NCI-H128 (cell line): ENCODE measurements around the gene ACKR2.

Experiments used
- DNase-seq: peaks from one replicate; lab custom pipeline; 2025; ENCODE audit not compliant: unreplicated experiment; lab: John Stamatoyannopoulos, UW

ACKR2 gene, protein sequence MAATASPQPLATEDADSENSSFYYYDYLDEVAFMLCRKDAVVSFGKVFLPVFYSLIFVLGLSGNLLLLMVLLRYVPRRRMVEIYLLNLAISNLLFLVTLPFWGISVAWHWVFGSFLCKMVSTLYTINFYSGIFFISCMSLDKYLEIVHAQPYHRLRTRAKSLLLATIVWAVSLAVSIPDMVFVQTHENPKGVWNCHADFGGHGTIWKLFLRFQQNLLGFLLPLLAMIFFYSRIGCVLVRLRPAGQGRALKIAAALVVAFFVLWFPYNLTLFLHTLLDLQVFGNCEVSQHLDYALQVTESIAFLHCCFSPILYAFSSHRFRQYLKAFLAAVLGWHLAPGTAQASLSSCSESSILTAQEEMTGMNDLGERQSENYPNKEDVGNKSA

DNA sequence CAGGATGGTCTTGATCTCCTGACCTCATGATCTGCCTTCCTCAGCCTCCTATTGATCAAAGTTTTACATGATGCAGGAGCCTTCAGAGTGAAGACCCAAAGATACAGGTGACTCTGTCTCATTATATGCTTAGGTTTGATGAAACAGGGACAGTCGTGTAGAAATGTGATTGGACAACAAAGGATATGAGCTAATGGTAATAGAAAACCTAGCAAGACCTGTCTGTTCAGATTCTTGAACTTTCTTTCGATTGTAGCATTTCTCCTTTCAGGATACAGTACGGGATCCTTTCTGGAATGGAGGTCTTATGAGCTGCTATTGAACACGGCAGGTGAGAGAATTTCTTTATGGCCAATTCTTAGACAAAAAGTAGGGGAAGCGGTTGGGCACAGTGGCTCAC lies at the start of gene ACKR2:
Gene ACKR2, plus strand, starts transcription at position 244 of the 400 bp plus-strand sequence. CDS start 55,058 bp downstream, outside the sequence.
- DNase-seq, result no peak

DNA sequence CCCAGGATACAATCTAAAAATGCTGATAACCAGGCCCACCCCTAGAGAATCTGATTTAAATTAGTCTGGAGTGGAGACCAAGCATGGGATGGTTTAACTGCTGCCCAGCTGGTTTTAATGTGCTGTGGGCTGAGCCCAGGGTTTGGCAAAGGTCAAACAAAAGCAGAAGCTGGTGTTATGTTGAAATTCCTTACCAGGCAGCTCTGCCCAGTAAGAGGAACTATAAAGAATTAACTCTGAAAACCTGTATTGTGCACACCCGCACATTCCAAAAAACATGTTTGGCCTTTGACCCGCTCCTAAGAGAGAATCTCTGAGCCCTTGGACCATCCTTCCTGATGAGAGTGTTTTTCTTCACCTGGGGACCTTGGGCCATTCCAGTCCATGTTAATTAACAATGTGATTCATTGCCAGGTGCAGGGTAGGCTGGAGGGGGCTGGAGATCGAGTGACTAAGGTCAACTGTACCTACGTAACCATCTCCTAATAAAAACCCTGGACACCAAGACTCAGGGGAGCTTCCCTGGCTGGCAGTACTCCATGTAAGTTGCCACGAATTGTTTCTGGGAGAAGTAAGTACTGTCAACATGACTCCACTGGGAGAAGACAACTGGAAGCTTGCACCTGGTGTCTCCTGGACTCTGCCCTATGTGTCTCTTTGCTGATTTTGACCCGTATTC lies 47.1 kb upstream of the ACKR2 start:
- DNase-seq, result no peak

DNA sequence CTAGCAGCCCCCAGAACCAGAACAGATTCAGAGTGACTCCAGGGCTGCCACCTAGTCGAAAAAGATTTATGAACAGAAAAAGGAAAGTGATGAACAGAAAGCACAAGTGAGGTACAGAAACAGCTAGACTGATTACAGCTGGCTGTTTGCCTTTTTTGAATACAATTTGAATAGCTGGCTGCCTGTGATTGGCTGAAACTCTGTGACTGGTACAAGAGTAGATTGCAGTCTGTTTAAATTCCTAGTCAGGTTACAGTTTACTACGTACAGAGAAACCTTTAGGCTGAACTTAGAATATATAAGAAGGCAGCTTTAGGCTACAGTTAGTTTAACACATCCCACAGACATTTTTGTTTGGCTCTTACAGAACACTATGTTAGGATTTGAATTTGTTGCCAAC lies 46.2 kb upstream of the ACKR2 start:
- no peak for DNase-seq

DNA sequence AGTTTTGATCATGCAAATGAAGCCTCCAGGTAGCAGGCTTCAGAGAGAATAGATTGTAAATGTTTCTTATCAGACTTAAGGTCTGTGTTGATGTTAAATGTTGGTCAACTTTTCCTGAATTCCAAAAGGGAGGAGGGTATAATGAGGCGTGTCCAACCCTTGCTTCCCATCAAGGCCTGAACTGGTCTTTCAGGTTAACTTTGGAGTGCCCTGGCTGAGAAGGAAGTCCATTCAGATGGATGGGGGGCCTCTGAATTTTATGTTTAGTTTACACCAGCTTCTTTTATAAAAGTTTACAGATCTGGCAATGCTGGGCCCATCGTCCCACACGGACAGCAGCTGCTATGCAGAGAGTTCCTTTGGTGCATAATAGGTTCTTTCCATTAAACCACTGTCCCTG lies 45.1 kb upstream of the ACKR2 start:
- DNase-seq, result no peak

DNA sequence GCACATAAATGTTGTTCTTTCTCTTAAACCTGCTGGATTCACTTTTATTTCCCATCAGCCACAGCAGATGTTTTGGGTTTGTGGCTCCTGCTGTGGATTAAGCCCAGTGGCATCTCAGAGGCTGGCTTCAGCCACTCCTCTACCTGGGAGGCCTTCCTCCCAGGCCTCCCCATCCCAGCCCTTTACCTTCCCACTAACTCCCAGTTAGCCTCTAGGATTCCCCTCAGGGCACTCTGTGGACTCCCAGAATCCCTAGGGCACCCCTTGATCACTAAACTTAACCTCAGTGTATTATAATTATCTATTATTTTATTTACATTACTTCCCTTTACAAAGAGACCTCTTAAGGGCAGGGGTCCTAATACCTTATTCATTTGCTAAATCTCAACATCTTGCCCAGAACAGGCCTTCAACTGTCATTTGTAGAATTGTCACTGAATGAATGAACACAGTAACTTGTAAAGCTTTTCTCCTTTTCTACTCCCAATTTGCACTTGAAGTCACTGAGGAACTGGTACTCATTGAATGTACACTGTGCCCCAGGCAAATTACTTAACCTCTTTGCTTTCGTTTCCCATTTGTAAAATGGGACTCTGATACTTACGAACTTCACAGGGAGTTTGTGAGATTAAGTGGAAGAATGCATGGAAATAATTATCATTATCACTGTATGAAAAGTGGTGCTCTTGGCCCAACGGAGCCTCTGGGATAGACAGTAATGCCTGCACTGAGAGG lies 44.5 kb upstream of the ACKR2 start:
- DNase-seq, result no peak

DNA sequence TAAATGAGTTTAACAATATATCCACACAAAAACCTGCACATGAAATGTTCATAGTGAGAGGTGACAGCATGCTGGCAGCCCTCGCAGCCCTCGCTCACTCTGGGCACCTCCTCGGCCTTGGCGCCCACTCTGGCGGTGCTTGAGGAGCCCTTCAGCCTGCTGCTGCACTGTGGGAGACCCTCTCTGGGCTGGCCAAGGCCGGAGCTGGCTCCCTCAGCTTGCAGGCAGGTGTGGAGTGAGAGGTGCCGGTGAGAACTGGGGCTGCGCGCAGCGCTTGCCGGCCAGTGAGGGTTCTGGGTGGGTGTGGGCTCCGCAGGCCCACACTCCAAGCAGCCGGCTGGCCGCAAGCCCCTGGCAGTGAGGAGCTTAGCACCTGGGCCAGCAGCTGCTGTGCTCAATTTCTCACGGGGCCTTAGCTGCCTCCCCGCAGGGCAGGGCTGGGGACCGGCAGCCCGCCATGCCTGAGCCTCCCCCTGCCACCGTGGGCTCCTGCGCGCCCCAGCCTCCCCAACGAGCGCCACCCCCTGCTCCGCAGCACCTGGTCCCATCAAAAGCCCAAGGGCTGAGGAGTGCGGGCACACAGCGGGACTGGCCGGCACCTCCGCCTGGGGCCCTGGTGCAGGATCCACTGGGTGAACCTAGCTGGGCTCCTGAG lies 39.6 kb upstream of the ACKR2 start:
- DNase-seq, result no peak

DNA sequence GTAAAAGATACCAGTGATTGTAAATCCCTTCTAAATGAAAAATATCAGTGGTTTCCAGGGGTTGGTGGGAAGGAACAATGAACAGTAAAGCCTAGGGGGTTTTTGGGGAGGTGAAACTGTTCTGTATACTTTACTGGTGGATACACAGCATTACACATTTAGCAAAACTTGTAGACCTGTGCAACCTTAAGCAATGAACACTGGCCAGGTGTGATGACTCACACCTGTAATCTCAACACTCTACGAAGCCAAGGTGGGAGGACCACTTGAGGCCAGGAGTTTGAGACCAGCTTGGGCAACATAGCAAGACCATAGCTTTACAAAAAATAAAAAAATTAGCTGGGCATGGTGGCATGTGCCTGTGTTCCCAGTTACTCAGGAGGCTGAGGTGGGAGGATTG lies 38.0 kb upstream of the ACKR2 start:
- no peak for DNase-seq

DNA sequence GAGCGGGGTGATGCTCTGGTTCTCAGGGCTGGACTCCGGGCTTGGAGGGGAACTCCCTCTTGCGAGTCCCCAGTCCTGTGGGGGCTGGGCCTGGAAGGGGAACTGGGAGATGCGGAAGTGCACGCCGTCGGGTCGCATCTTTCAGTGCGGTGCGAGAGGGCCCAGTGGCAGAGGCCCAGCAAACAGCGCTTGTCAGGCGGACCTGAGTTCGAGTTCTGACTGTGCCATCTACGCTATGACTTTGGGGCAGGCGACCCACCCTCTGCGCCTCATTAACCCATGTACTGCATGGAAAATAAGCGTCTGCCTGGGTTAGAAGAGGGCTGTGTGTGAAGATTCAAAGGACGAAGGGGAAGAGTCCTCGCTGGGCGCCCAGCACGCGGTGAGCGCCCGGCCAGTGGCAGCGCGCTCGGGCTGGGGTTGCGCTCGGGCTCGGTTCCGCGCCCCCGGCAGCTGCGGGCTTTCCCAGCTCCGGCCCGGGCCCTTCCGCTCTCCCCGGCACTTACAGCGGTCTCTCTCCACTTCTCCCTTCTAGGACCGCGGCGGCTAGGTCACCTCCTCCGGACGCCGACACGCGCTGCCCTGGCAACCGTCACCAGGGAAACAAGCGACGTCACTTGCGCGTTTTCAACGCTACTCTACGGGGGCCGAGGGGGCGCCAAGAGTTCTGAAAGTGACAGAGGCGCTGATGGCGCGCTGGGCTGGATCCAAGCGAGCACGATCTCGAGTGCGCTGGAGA lies 36.4 kb upstream of the ACKR2 start, which contains the start of gene CCDC13:
Gene CCDC13, minus strand, starts transcription at position 584 of the 739 bp plus-strand sequence. CDS start 14,908 bp downstream, outside the sequence.
- DNase-seq, result peak; percentile 86

DNA sequence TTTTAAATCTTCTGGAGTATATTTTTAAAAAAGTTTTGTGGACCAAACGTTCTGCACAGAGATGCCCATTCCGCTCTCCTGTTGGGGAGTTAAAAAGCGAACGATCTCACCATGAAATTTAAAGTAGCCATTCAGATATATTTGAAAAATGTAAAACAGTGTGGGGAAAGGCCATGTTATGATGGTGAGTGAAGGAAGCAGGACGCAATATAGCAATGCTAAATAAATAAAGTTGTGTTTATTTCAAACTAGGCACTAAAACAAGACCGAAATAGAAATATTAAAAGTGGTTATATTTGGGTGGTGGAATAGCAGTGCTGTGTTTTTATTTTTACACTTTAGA lies 35.9 kb upstream of the ACKR2 start:
- DNase-seq, result no peak

DNA sequence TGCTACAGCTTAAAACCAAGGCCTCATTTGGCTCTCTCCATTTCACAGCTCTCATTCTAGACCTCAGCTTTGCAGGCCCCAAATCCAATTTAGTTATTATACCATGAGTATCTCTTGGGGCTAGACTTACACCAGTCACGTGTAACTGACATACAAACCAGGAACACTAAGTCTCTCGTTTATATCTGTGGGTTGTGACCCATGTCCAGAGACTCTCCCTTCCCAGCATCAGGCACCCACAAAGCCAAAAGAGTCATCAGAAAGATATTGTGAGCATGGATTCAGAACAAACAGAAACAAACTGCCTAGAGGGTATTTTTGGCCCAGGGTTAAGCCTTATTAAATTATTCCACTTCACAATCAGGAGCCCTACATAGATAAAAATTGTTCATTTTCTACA lies 30.6 kb upstream of the ACKR2 start:
- DNase-seq, result no peak

DNA sequence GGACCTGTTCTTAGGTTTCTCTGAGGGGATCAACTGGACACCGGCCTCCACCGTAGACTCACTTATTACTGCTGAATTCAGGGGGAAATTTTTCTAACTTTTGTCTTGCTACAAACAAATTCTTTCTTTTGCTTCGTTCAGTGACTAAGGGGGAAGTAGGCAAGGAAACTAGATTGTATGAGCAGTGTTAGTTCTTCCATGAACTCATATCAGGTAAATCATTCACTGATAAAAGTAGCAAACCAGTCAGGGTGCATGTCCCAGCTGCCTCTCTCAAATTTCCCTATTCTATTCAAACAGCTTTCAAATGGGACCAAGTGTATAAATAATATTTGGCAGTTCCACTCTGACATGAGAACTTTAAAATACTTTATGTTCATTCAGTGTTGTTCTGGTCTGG lies 28.8 kb upstream of the ACKR2 start:
- DNase-seq, result no peak

DNA sequence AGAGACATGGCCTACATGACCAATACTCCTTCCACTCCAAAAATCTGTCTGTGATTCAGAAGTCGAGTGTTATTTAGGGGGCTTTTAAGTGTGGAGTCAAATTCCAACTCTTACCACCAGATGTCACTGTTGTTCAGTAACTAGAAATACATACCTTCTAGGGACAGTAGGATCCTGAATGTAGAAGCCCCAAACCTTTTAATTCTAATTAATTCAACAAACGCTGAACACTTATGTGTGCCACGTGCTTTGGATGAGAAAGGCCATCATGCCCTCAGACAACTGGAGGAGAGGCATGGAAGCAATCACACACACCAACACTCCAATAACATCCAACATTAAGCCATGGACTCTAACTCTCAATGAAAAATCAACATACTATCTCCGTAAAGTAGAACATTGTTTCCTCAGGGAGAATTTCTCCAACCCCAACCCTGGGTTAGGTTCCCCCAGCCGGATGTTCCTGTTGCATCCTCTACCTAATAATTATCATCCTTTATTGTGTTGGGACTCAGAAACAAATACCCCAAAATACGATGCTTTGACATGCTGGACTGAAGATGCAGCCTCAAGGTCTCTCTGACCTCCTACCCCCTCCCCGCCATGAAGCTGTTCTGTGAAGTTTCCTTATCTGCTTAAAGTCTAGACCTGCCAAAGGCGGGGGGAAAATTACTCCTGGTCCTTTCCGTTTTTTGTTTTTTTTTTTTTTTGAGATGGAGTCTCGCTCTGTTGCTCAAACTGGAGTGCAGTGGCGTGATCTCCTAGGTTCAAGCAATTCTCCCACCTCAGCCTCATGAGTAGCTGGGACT lies 28.1 kb upstream of the ACKR2 start:
- peak; percentile 51 for DNase-seq

DNA sequence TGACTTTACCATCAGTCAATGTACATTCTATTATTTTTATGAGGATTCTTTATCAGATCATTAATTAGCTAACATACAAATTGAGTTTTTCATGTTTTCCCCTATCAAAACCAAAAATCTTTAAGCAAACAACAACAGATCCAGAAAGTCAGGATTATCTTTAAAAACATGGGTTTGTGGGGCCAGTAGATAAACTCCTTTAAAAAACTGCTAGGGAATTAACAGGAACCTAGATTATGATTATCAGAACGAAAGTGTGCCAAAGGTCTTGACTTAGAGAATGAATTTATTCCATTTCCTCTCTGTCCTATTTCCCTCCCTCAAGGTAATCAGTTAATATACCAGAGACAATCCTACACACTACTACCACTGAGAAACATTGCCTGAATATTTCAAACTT lies 23.0 kb upstream of the ACKR2 start:
- no peak for DNase-seq

DNA sequence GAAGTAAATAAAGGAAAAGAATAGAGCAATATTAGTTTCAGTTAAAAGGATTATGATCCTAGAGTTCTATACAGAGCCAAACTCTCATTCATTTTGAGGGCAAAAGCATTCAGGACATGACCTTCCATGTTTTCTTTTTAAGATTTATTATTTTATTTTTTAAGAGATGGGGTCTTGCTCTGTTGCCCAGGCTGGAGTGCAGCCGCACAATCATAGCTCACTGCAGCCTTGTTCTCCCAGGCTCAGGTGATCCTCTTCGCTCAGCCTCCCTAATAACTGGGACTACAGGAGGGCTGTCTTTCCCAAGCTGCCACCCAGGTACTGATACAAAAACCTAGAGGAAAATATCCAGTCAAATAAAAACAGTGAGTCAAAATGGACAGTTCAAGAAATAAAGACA lies 22.6 kb upstream of the ACKR2 start:
- DNase-seq, result no peak

DNA sequence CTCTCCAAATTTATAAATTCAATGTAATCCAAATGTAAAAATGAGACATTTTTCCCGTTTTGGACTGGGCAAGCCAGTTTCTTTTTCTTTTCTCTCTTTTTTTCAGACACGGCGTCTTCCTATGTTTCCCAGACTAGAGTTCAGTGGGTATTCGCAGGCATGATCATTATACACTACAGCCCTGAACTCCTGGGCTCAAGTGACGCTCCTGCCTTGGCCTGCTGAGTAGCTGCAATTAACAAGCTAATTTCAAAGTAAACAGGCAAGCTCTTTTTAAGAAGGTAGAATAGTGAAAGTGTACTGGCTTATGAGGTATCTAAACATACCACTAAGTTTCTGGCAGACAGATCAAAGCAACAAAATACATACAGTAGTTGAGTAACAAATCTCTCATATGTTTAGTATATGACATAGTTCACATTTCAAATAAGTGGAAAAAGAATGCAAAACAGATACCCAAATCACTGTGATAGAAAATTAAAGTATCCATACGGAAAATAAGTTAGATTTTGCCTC lies 18.5 kb upstream of the ACKR2 start:
- DNase-seq, result no peak

DNA sequence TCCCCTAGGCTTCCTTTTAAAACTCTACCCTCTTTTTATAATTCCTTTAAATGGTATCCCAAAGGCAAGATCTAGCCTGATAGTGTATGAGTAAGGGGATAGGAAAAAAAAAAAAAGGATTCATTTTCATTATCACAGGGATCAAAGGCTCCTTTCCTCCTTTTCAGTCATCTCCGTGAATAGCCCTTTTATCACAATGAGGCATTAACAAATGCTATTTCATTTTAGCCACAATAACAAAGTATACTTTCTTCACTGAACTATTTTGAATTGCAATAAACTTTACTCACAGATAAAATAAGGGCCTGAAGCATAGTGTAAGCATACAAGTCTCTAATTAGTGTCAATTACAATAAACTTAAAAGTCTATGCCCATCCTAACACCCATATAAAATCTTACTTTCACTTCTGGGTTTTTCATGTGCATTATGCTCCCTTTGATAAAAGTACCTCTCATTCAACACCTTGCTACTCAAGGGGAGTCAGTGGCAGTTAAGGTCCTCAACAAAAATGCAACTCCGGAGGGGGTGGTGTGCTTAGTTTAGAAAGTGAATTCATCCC lies 13.5 kb upstream of the ACKR2 start:
- no peak for DNase-seq

DNA sequence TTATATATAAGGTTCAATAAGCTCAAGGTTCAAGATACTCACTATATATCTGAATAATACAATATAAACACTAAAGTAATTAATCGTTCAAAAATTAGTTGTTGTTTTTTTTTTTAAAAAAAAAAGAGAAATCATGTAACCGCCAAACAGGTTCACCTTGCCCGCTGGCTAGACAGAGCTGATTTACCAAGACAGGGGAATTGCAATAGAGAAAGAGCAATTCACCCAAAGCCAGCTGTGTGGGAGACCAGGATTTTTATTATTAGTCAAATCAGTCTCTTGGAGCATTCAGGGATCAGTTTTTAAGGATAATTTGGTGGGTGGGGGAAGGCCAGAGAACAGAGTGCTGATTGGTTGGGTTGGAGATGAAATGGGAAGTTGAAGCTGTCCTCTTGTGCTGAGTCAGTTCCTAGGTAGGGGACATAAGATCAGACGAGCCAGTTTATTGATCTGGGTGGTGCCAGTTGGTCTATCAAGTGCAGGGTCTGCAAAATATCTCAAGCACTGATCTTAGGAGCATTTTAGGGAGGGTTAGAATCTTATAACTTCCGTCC lies 12.8 kb upstream of the ACKR2 start:
- no peak for DNase-seq

DNA sequence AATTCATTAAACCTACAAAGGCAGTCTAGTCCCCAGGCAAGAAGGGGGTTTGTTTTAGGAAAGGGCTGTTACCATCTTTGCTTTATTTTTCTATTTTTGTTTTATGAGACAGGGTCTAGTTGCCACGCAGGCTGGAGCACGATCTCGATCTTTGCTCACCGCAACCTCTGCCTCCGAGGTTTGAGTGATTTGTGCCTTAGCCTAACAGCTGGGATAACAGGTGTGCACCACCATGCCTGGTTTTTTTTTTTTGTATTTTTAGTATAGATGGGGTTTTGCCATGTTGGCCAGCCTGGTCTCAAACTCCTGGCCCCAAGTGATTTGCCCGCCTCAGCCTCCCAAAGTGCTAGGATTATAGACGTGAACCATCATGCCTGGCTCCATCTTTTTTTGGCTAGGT lies 9.9 kb upstream of the ACKR2 start:
- DNase-seq, result no peak

DNA sequence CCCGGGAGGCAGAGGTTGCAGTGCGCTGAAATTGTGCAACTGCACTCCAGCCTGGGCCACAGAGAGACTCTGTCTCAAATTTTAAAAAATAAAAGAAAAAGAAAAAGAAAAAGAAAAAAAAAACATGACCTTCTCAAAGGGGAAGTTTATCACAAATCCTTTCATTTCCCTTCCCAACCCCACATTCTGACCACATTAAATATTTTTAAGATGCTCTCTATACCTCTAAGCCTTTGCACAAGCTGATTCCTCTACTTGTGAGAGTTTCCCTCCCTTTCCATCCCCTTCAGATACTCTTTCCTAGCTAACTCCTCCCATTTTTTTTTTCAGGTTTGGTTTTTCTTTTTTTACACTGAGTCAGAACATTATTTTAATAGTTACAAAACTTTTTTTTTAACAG lies 9.0 kb upstream of the ACKR2 start:
- no peak for DNase-seq
